HFFc6 (cell line): Measurements from ENCODE around the gene EFNB2. TPM values are rescaled to one million over a fixed set of nuclear protein-coding genes. Genes with fewer than 3 reads are reported as not detected.

ENCODE experiments used
- DNase-seq: peaks from one replicate; pipeline ENCODE4 v3.0.0-alpha.2; 2018
- H3K27ac Mint-ChIP-seq: 2 replicates; pipeline ENCODE4 v1.8.0; 2020; ENCODE audit warnings: mild to moderate bottlenecking, mixed read lengths
- H3K27me3 Mint-ChIP-seq: 2 replicates; pipeline ENCODE4 v1.8.0; 2021; ENCODE audit warnings: mild to moderate bottlenecking, moderate library complexity, mixed read lengths; ENCODE audit not compliant: insufficient read depth
- H3K36me3 Mint-ChIP-seq: 2 replicates; pipeline ENCODE4 v1.8.0; 2021; ENCODE audit warnings: low read depth, mixed read lengths
- H3K4me1 Mint-ChIP-seq: 2 replicates; pipeline ENCODE4 v1.8.0; 2020; ENCODE audit warnings: low read depth, mixed read lengths
- H3K4me3 Mint-ChIP-seq: 2 replicates; pipeline ENCODE4 v1.8.0; 2020; ENCODE audit warnings: mild to moderate bottlenecking, moderate library complexity, mixed read lengths
- H3K9me3 Mint-ChIP-seq: 2 replicates; pipeline ENCODE4 v1.8.0; 2020; ENCODE audit warnings: mild to moderate bottlenecking, mixed read lengths
- CTCF ChIP-seq: fragments of 200-600 bp; sonication (generic); IDR thresholded peaks from 2 replicates; pipeline ENCODE4 v1.5.0; 2021; ENCODE audit warnings: antibody characterized with exemption, mild to moderate bottlenecking
- total RNA-seq, 6 experiments: library from RNA; stranded (reverse); fragmentation: NEBNext Ultra II Directional; extraction: Animal tissue kit (Norgen Biotek cat#: 25700); gene quantifications; 2 replicates in 1 of 6; 3 replicates in 5 of 6; pipeline ENCODE4 v1.2.3, GENCODE V29; 2021

EFNB2 gene
- total RNA-seq, 6 experiments from 2014 or later = 8.1 to 32.5 (median 30.6) TPM

- Mint-ChIP-seq H3K9me3 (no peaks in the 10 kb centered on the region), H3K36me3 (peaks cover 13% of the 10 kb centered on the region; the same call in 1 of the 2 replicates), H3K4me1 (peaks cover 39% of the 10 kb centered on the region), H3K4me3 (peak overlapping the region; percentile 93), H3K27me3 (peaks cover 6% of the 10 kb centered on the region; the same call in 1 of the 2 replicates), H3K27ac (no peak overlapping the region)
- no peak for TF ChIP-seq CTCF
- DNase-seq = no peak
These were observed 4.4 kb downstream of the EFNB2 start for GRCh38 chr13:106530980-106531481.

DNA sequence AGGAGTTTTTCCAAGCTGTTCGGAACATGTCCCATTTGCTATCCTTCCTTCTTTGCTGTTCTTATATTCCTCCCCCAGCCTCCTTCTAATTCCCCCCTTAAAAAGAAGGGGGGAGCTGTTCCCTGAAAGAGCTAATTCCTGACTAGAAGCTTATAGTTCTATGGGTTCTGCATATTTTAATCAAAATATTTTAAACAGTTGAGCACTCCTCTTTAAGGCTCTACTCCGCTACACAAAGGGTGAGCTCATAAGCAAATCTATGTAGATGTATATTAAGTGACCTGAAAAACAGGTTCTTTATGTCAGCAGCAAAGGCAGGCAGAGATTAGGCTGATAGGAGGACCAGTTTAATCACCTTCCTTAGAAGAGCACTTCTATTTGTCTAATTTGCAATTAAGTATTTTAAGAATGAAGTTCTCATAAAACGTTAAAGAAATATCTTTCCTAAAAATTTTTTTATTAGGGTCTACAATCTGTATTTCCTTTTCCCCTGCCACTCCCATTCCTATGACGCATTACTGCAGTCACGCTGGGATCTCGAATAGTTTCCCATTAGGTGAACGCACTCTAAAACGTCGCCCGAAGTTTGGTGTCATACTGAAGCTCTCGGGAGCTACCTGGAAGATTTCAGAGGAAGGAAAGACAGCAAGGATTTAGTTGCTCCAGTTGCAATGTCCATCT, 5.2 kb downstream of the EFNB2 start:
- H3K9me3 Mint-ChIP-seq = no peaks in the 10 kb centered on the region
- H3K27ac Mint-ChIP-seq = no peak overlapping the region
- peaks cover 6% of the 10 kb centered on the region; the same call in 1 of the 2 replicates for H3K27me3 Mint-ChIP-seq
- TF ChIP-seq CTCF = no peak
- peaks cover 13% of the 10 kb centered on the region; the same call in 1 of the 2 replicates for H3K36me3 Mint-ChIP-seq
- peak overlapping the region; percentile 93 for H3K4me3 Mint-ChIP-seq
- no peak for DNase-seq
- peaks cover 39% of the 10 kb centered on the region for H3K4me1 Mint-ChIP-seq

GRCh38 chr13:106529415-106530170, 5.9 kb downstream of the EFNB2 start:
- Mint-ChIP-seq H3K9me3 (no peaks in the 10 kb centered on the region), H3K4me3 (peak overlapping the region; percentile 9; the same call in 1 of the 2 replicates), H3K27me3 (peaks cover 6% of the 10 kb centered on the region; the same call in 1 of the 2 replicates), H3K36me3 (peaks cover 13% of the 10 kb centered on the region; the same call in 1 of the 2 replicates), H3K27ac (no peak overlapping the region), H3K4me1 (peaks cover 39% of the 10 kb centered on the region)
- no peak for TF ChIP-seq CTCF
- DNase-seq = no peak

DNA sequence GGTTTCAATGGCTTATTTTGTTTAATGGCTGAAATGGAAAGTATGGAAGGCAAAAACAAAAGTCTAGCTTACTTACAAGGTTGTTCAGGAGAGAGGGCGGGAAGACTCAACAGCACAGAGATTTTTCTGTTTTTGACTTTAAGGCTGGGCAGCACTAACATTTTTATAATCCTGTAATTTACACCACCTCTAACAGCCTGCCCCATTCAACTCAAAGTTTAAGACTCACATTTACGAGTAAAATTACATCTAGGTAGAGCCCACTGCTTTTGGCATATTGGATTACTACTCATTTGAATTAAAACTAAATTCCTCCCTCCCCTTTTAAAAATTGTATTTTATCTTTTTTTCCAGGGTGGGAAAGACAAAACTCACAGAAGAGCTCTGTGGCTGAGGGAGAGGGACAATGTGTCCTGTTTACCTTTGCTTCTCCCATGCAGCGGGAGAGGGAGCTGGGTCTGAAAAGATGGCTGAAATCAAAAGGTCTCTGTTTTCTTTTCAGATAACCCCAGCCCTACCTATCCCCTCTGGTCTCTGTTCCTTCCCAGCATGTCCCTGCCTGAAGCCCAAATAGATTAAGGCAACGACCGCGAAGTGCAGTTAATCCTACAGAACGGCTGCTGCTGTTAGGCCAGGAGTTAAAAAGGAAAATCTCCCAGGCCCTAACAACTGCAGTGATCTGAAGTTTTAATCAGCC, 6.6 kb downstream of the EFNB2 start:
- H3K4me1 Mint-ChIP-seq = peaks cover 41% of the 10 kb centered on the region
- H3K9me3 Mint-ChIP-seq = no peaks in the 10 kb centered on the region
- no peak overlapping the region for H3K4me3 Mint-ChIP-seq
- H3K27ac Mint-ChIP-seq = no peak overlapping the region
- no peak for DNase-seq
- no peak for TF ChIP-seq CTCF
- peaks cover 6% of the 10 kb centered on the region; the same call in 1 of the 2 replicates for H3K27me3 Mint-ChIP-seq
- H3K36me3 Mint-ChIP-seq = peaks cover 13% of the 10 kb centered on the region; the same call in 1 of the 2 replicates

DNA sequence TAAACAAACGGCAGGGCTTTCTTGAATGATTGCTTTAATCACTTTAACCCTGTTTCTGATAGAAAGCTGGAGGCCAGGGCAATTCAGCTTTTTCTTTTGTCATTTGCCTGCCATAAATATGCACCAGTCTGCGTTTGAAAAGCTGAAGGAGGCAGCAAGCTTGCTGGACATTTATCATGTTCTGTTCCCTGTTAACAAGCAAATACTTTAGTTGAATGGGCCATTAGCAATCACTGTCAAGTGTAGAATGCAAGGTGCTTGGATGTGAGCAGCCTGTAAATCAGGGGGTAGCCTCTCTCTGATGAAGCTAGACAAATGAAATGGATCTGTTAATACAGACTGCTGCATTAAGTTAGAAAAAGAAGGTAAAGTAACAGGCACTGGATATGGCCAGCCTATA, 7.6 kb downstream of the EFNB2 start:
- Mint-ChIP-seq H3K27ac (no peak overlapping the region), H3K4me3 (no peak overlapping the region), H3K27me3 (peaks cover 6% of the 10 kb centered on the region; the same call in 1 of the 2 replicates), H3K9me3 (no peaks in the 10 kb centered on the region), H3K4me1 (peaks cover 50% of the 10 kb centered on the region), H3K36me3 (peaks cover 8% of the 10 kb centered on the region; the same call in 1 of the 2 replicates)
- no peak for TF ChIP-seq CTCF
- no peak for DNase-seq
